Tibial nerve (tissue), 4 donors: ENCODE data around the gene C5orf58.

Experiments
- CTCF ChIP-seq, 5 experiments: fragments of 200-600 bp in 3 of 5; fragments of 450-650 bp in 2 of 5; sonication (generic) in 3 of 5; IDR thresholded peaks; one replicate each; pipeline ENCODE4 v1.5.1; 2016 to 2019; ENCODE audit warnings: antibody characterized with exemption in 5 of 5, mild to moderate bottlenecking in 3 of 5, moderate library complexity in 2 of 5
- EP300 ChIP-seq, 2 donors: sonication (generic); formaldehyde crosslinking; IDR thresholded peaks; one replicate each; pipeline ENCODE4 v1.6.1; 2017; ENCODE audit warnings: antibody characterized with exemption in 2 of 2, mild to moderate bottlenecking in 1 of 2
- POLR2A ChIP-seq, 2 donors: fragments of 450-650 bp; IDR thresholded peaks; one replicate each; pipeline ENCODE4 v1.6.1; 2017; ENCODE audit warnings: antibody characterized with exemption in 2 of 2, mild to moderate bottlenecking in 2 of 2, moderate library complexity in 2 of 2

DNA sequence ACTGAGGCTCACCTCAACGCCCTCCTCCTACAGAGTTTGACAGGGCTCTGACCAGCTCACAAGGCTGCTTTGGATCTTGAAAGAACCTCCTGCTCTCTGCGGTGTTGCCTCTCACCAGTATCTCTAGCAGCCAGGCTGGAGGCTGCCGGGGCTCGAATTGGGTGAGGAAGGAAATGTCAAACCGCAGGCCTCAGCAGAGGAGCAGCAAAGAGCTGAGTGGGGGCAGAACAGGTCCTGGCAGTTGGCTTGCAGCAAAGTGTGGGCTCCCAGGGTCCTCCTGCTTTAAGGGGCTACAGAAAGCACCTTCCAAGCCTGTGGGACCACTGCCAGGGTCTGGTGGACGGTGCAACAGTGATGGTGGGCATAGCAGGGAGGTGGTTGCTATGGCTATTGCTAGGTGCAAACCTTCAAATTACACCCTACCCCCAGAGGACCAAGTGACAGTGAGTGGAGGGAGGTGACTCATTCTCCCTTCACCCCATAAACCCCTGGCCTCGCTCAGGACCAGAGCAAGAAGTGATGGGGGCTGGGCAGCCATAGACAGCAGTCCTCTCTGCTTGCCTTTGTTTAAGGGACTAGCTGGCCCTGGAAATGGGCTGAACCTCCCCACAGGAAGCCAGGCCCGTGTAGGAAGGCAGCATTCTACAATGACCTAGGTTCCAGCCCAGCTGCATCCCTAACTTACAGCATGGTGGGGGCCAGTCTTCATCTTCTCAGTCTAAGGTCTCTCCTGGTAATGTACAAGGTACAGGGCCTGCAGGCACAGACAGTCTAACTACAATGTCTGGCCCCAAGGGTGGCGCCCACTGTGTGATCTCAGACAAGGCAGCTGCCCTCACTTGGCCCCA, 46.0 kb downstream of the C5orf58 start:
- no peak for TF ChIP-seq POLR2A (IDR thresholded peaks at IDR 0.05)
- TF ChIP-seq CTCF (IDR thresholded peaks at IDR 0.05): no peak
- TF ChIP-seq EP300 (IDR thresholded peaks at IDR 0.05): no peak
